ENCODE data around the gene FYTTD1.

DNA sequence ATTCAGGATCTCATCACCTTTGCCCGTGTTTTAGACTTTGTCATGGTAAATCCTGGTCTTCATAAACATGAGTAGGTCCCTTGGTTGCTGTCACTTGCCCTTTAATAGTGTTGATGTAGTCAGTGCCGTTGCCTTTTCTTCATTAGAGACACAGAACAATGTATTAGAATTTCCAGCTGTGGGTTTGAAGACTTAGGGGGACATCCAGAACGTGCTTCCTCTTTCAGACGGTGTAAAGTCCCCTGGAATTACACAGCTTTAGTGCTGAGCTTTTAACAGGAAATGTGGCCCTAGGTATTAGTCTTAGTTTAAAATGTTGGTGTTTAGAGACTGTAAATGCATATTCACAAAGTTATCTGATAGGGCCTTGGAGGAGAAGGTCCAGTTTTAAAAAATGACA, 32.5 kb downstream of the FYTTD1 start:
- TF ChIP-seq POLR2A (IDR thresholded peaks at IDR 0.05) (no peak), POLR2AphosphoS5 (IDR thresholded peaks at IDR 0.05) (no peak)
- TF ChIP-seq, protein P1, sequence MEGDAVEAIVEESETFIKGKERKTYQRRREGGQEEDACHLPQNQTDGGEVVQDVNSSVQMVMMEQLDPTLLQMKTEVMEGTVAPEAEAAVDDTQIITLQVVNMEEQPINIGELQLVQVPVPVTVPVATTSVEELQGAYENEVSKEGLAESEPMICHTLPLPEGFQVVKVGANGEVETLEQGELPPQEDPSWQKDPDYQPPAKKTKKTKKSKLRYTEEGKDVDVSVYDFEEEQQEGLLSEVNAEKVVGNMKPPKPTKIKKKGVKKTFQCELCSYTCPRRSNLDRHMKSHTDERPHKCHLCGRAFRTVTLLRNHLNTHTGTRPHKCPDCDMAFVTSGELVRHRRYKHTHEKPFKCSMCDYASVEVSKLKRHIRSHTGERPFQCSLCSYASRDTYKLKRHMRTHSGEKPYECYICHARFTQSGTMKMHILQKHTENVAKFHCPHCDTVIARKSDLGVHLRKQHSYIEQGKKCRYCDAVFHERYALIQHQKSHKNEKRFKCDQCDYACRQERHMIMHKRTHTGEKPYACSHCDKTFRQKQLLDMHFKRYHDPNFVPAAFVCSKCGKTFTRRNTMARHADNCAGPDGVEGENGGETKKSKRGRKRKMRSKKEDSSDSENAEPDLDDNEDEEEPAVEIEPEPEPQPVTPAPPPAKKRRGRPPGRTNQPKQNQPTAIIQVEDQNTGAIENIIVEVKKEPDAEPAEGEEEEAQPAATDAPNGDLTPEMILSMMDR (IDR thresholded peaks at IDR 0.05 in 8 of 11, conservative IDR thresholded peaks at IDR 0.05 in 3 of 11) = no peak
